Activated CD4-positive, alpha-beta T cell treated with anti-CD3 and anti-CD28 coated beads for 24 hours (primary cell): ENCODE measurements around the gene B4GALT2.

Source experiments
- DNase-seq, 2 donors: peaks; one replicate each; pipeline ENCODE4 v3.0.0-alpha.2; 2020; ENCODE audit warnings: low read depth in 2 of 2

B4GALT2 gene

GRCh38 chr1:43984855-43985254 lies 5.8 kb downstream of the B4GALT2 start:
- DNase-seq = no peak

DNA sequence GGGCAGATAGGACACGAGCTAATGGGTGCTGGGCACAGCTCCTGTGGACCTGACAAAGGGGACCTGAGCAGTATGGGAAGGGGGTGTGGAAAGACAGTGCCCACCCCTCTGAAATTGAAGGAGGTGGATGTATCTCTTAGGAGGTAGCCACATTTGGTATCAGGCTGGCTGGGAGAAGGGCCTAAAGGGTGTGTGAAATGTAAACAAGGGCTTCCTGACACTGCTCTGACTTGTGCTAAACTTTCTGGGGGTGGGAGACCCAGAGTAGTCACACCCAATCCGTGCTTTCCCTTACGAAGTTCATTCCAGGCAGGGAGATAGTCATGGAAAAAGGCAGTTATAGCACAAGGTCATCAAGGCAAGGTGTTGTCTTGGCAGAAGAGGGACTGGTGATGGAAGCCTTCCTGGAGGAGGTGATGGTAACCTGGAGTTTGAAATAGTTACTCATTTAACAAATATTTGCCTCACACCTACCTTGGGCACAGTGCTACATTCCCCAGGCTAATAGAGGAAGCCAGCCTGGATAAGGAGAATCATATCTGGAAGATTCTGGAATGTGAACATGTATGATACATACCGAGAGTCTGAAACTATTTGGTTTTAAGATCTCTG lies 7.1 kb downstream of the B4GALT2 start:
- DNase-seq = no peak

GRCh38 chr1:43986712-43987111 lies 7.7 kb downstream of the B4GALT2 start:
- DNase-seq = no peak

GRCh38 chr1:43987159-43987902 lies 8.3 kb downstream of the B4GALT2 start:
- DNase-seq = no peak

DNA sequence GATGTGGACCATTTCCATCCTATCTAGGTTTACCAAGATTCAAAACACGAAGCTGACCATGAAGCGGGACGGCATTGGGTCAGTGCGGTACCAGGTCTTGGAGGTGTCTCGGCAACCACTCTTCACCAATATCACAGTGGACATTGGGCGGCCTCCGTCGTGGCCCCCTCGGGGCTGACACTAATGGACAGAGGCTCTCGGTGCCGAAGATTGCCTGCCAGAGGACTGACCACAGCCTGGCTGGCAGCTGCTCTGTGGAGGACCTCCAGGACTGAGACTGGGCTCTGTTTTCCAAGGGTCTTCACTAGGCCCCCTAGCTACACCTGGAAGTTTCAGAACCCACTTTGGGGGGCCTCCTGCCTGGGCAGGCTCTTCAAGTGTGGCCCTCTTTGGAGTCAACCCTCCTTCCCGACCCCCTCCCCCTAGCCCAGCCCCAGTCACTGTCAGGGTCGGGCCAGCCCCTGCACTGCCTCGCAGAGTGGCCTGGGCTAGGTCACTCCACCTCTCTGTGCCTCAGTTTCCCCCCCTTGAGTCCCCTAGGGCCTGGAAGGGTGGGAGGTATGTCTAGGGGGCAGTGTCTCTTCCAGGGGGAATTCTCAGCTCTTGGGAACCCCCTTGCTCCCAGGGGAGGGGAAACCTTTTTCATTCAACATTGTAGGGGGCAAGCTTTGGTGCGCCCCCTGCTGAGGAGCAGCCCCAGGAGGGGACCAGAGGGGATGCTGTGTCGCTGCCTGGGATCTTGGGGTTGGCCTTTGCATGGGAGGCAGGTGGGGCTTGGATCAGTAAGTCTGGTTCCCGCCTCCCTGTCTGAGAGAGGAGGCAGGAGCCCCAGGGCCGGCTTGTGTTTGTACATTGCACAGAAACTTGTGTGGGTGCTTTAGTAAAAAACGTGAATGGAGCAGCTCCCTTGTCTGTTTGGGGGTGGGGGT lies 11.5 kb downstream of the B4GALT2 start:
- DNase-seq = no peak

- DNase-seq = no peak
Measured at GRCh38 chr1:43991200-43991475, 12.1 kb downstream of the B4GALT2 start.

- peak; percentile 50 to 70 for DNase-seq
Measured at GRCh38 chr1:43991476-43992231, 12.6 kb downstream of the B4GALT2 start, which contains the start of gene CCDC24. CCDC24 (plus strand) TSS chr1:43991599; CDS start chr1:43991879, 280 bp downstream.

DNA sequence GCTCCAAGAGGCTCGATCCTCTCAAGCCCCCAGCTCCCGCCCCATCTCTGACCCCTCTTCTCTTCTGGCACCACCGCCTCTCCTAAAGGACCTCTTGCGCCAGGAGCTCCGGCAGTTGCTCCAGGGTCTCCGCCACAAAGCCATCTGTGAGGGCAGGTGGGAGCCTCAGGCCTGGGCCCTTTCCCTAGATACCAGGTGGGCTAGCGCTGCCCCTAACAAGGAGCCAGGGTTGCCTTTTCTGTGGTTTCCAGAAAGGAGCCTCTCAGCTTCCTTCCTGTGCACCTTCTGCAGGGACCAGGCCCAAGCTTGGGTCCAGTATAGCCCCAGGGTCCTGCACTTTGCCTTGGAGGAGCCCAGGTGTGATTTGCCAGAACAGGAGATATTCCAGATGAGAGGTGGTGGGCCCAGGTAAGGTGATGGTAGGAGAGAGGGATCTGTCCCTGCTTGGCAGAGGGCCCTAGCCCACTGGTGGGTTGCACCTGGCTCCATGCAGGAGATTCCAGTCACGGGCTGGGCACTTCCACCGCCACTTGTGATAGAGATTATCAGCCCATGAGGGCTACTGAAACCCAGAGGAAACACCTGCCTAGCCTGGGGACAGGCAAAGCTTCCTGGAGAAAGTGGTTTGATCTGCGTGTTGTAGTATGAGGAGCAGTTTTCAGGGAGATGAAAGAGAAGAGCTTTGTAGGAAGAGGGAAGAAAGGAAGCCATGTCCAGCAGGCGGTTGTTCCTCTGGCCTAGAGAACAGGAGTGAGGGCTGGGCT lies 13.4 kb downstream of the B4GALT2 start:
- no peak for DNase-seq

DNA sequence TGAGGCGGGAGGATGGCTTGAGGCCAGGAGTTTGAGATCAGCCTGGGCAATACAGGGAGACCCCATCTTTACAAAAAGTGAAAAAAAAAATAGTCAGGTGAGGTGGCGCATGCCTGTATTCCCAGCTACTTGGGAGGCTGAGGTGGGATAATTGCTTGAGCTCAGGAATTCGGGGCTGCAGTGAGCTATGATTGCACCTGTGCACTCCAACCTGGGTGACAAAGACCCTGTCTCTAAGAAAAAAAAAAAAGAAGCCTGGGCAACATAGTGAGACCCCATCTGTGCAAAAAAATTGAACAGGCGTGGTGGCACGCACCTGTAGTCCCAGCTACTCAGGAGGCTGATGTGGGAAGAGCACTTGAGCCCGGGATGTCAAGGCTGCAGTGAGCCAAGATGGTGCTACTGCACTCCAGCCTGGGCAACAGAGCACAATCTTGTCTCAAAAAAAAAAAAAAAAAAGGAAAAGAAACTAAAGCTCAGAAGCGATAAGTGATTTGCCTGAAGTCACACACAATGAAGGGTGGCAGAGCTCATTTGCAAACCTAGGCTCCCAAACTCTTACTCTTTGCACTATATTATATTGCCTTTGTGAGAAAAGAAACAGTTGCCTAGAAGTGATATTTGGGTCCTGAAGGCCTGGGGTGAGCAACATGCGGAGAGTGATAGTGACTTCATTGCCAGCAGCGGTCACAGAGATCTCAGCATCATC lies 14.3 kb downstream of the B4GALT2 start:
- no peak for DNase-seq

DNA sequence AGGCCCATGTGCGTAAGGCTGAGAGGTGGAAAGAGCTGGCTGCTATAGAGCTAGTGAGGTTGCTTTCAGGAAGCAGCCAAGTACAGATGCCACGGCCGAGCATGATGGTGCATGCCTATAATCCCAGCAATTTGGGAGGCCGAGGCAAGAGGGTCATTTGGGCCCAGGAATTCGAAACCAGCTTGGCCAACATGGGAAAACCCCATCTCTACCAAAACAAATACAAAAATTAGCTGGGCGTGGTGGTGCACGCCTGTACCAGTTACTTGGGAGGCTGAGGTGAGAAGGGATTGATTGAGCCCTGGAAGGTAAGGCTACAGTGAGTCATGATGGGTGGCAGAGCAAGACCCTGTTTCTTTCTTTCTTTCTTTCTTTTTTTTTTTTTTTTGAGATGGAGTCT lies 15.1 kb downstream of the B4GALT2 start:
- no peak for DNase-seq

DNA sequence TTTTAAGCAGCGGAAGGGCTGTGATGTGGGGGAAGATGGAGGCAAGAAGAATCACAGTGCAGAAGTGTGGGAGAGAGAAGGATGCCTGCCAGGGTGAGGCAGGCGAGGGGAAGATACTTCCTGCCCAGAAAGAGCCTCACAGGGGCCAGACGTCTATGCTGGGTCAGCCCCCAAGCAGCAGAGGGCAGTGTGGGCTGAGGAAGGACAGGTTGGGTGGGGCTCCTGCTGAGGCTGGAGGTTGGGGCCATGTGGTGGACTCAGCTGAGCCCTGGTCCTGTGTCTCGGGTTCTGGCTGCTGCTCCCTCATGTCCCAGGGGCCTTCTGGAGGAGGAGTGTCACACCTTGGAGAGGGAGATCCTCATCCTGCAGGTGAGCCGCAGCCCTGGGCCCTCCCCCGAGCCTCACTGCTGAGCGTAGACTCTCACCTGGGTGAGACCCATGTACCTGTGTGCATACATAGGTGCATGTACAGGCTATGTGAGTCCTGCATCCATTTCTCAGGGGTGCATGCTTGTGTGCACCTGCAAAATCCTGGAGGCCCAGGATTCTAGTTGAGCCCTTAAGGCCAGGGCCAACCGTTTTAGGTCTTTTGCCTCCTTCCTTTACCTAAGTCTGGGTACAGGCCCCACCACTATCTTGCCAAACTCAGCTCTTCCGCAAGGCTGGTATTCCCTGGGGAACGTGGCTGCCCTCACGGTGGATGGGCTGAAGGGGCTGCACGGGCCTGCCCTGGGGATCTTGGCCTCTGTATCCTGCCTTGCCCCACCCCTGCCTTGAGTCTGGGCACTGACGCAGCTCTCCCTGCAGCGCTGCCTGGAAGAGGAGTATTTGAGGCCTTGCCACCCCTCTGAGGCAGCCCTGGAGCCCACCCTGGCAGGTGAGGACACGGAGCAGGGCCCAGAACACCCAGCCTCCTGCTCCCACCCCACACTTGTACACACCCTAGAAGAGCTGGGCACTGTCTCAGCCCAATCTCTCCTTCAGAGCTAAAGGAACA lies 16.1 kb downstream of the B4GALT2 start:
- DNase-seq = no peak

DNA sequence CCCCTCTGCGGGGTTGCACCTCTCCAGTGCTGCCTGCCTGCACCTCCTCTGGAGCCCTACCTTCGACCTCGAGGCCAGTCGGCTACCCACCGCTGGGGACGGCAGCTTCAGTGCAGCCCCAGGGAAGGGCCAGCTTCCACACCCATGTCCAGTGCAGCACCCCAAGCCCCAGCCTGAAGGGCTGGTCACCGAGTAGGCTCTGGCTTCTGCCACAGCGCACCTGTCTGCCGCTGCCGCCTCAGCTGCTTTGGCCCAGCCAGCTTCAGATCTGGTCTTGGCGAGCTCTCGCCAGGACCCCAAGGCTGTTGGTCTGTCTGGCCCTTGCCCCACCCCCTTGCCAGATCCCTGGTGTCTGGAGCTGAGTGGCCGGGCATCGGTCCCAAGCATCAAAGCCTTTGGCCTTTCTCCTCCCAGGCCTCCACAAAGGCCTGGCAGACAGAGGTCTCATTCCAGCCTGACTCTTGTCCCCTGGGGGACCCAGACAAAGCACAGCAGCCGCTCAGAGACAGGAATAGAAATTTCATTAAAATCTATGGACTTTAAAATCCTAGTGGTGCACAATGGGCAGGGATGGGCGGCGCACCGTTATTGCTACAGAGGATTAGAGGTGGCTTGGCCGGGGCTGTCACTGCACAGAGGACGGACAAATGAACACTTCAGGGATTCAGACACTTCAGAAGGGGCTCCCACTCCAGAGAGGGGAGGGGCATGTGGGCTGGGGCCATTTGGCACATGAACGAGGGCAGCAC lies 17.1 kb downstream of the B4GALT2 start:
- DNase-seq = no peak

DNA sequence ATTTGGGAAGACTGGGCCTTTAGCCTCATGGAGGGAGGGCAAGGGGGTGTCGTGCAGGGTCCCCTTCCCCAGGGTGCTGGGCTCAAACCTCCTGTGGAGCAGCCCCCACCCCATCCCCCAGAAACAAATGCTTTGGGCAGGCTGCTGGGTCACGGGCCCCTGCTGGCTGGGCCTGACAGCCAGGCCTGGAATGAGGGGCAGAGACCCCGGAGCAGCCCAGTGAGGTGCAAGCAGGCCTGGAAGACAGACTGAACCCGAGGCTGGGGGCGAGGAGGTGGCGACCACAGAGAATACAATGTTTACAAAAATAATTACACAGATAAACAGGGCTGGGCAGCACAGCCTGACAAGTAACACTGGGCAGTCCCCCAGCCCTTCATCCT lies 17.7 kb downstream of the B4GALT2 start:
- no peak for DNase-seq

DNA sequence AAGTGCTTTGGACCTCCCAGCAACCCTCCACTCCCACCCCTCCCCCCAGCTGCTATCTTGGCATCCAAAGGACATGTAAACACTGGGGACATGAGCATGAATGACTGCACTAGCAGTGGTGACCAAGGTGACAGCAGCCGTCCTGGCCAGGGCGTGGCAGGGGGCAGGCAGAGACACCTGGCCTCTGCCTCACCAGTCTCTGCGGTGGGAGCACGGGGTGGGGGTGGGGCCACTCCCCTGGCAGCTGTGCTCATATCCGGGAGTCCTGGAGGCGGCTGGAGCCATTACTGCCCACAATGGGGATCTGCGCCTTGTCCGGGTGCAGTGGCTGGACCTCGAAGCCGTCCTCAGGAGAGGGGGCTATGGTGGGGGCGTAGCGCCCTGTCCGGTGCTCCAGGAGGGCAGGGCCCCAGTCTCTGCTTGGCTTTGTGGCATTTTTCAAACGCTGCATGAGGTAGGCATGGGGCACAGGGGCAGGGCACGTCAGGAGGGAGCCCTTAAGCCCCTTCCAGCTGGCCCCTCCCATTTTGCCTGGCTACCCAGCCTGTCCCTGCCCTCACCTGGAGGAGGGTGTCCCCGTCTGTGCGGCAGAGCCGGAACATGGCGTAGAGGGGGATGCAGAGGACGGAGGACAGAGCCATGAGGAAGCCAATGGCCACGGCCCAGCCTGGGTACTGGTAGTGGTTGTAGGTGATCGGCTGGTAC lies 18.4 kb downstream of the B4GALT2 start:
- no peak for DNase-seq

- no peak for DNase-seq
Measured at GRCh38 chr1:43998000-43998378, 19.0 kb downstream of the B4GALT2 start.

GRCh38 chr1:43999455-43999854 lies 20.4 kb downstream of the B4GALT2 start:
- DNase-seq = no peak

GRCh38 chr1:44000122-44000665 lies 21.2 kb downstream of the B4GALT2 start:
- no peak for DNase-seq

DNA sequence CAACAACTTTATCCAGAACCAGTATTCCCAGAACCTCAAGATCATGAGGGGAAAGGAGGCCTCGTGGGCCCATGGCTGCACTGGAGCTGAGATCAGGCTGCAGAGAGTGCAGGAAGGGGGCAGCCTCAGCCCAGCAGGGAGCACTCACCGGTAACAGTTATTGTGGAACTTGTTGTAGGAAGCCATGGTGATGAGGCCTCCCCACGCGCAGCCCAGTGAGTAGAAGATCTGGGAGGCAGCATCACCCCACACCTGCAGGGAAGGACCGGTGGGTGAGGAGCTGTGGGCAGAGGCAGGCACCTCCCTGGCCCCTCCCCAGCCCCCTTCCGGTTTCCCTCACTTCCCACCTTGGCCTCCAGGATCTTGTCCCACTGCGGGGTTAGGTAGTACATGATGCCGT lies 23.2 kb downstream of the B4GALT2 start:
- DNase-seq = no peak
